Measurements from ENCODE around the gene DLGAP4.

The DLGAP4 gene

DNA sequence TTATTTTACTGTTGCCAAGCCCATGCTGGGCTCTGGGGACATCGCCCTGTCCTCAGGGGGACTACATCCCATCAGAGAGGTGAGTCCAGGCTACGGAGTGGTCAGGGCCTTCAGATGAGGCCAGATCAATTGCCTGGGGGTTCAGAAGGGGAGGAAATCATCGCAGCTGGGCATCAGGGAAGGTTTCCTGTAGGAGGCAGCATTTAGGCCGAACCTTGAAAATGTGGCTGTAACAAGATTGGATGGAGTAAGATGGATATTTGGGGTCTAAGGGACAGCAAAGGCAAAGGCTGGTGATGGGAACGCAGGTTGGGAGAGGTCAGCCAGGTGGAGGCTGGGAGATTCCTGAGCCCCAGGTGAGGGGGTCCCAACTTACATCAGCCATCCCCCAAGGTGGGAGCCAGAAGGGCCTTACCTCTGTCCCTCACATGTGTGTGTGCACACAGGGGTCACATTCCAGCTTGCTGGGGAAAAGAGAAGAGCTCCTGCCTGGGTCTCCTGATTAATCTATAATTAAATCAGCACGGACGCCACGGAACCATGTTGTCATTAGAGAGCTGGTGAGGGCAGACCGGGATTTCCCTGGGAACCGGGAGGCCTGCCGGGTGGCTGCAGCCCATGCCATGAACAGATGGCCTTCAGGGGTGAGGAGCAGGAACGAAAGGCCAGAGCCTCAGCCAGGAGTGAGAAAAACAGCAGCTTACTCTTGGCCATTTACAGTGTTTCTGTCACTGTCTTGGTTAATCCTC lies 30.5 kb upstream of the DLGAP4 start:
- DNase-seq: no peak

DNA sequence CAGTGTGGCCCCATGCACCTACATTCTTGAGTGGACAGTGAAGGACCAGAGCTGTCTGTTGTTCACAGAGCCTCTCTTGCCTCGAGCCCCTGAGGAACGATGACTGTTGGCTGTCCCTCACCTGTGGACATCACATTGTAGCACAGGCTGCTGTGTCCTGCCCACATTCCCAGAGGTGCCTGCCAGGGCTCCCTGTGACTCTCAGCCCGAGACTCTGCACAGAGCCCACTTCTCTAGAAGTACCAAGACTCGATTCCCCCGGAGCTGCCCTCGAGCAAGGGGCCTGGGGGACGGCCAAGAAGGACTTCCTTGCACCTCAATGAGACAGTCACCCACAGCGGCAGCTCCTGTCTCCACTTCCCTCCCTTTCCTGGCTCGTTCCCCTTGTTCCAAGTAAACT lies 28.6 kb upstream of the DLGAP4 start:
- no peak for DNase-seq

DNA sequence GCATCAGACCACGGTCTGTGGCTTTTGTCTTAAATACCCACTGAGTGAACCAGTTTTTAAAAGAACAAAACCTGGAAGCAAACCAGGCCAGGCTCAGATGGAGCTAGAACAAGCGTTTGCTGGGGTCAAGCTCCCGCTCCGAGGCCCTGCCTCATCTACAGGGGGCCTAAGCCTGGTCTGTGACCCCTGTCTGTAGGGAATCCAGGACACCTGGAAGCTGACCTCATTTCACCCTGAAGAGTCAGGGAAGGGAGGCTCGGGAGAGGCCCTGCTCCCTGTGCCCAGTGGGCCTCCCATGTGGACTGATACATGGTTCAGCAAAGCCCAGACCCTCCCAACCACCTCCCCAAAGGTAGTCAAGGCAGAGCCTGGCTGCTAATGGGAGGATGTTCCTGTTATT lies 26.8 kb upstream of the DLGAP4 start:
- no peak for DNase-seq

GRCh38 chr20:36279776-36280175 lies 26.4 kb upstream of the DLGAP4 start:
- DNase-seq: no peak

DNA sequence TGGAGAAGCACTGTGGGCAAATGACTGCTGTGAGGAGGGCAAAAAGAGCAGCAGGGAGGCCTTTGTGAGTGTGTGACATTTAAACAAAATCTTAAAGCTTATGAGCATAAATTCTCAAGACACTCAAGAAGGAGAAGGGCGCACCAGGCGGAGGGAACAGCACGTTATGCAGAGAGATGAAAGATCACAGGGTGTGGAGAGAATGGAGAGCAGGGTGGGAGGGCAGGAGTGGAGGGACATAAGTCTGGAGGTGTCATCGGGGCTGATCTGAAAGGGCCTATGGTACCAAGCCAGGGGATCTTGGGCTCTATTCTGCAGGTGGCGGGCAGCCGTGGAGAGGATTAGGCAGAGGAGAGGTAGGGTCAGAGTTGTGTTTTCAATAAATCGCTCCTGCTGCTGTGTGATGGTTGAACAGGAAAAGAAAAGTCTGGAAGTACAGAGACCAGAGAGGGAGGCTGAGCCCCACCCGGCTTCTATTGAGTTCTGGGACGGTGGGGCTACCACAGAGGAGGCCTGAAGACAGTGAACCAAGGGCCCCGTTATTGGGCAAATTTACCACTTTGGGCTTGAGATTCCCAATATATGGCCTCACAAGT lies 24.3 kb upstream of the DLGAP4 start:
- DNase-seq: no peak

GRCh38 chr20:36284751-36285150 lies 21.4 kb upstream of the DLGAP4 start:
- no peak for DNase-seq

DNA sequence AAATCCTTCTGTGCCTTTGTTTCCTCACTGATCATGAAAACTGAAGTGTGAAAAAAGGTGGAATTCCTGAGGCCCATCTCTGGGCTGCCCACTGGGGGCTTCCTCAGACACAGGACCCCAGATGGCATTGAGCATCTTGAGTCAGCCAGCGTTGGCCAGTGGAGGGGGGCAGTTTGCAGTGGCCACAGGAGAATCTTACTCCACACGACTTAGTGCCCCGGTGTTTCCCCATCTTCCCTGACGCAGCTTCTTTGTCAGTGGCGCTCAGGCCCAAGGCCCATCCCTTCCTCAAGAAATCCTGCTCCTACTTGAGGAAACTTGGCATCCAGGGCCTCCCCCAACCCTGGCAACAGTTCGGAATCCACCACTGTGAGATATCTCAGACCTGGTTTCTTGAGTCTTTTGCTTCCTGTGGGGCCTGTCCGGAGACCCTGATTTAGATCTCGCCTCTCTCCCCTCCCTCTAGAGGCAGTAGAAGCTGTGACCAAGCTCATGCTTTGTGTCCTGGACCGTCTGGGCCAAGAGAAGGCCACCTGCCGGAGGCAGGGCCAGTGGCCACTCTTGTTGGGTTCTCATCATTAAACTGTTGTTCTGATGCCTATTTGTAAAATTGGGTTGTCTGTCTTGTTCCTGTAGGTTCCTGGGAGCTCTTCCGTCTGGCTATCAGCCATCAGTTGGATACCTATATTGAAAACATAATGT lies 20.2 kb upstream of the DLGAP4 start:
- DNase-seq: no peak

DNA sequence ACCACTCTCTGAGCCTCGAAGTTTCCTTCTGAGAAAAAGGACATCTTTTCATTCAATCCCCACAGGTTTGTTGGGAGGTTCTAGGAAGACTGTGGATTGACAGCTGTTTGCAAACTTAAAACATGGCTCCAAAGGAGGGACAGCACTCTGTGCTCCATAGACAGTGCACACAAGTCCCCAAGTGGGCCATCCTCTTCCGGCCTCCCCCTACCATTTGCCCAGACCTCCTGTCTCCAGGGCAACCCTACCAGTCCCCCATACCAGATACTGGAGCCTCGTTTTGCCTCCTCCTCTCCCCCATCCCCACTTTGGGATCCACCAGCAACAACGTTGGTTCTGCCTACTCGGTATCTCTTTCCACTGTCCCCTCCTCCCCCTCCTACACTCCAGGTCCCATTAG lies 8.5 kb upstream of the DLGAP4 start:
- no peak for DNase-seq

- no peak for DNase-seq
Measured at GRCh38 chr20:36298061-36298460, 8.1 kb upstream of the DLGAP4 start.

- no peak for DNase-seq
Measured at GRCh38 chr20:36298795-36299339, 7.3 kb upstream of the DLGAP4 start.

GRCh38 chr20:36299459-36299858 lies 6.7 kb upstream of the DLGAP4 start:
- no peak for DNase-seq

GRCh38 chr20:36301359-36302119 lies 4.6 kb upstream of the DLGAP4 start:
- DNase-seq: no peak

GRCh38 chr20:36303020-36303595 lies 3.0 kb upstream of the DLGAP4 start:
- no peak for DNase-seq

DNA sequence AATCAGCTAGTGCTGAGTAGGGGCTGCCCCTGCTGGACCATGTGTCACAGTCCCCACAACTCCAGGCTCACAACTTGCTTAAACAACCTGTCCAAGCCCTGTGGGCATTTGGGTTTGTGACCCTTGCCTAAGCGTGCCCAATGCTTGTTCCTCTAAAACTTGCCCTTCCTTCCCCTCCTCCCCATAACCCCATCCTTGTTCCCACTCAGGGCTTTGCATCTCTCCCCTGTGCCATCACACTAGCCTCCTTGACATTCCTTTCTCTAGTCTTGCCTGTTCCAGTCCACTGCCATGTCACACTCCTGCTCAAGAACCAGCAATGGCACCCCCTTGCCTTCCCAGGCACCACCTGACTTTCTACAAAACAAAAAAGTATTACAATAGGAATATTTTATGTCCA lies 2.3 kb upstream of the DLGAP4 start:
- DNase-seq: no peak

DNA sequence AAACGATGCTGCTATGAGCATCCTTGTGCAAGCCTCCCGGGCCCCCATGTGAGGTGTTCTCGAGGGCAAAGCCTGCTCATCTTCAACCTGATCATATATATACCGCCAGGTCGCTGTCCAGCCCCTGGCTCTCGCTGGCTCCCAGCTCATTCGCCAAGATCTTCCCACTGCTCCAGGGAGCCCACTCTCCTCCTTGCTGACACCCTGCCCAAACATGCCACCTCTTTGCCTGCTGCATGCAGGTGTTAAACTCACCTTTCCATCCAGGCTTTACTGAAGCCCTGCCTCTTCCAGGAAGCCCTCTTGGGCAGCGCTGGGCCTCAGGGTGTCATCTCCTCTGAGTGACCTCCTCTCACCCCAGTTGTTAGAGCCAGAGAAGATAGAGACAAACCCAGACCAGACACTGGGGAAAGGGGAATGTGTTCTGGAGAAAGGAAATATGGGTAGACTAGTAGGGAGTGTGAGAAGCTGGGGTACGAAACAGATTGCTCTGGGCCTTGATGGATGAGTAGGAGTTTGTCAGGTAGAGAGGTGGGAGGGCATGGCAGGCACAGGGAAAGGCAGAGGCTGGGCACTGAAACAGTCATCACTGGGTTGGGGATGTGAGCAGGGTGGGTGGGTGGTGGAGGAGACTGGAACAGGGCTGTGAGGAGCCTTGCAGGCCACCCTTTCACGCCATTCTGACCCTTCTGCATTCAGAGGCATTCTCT lies 1.2 kb upstream of the DLGAP4 start:
- DNase-seq: no peak

GRCh38 chr20:36306553-36307411 lies 643 bp downstream of the DLGAP4 start:
- DNase-seq: no peak

DNA sequence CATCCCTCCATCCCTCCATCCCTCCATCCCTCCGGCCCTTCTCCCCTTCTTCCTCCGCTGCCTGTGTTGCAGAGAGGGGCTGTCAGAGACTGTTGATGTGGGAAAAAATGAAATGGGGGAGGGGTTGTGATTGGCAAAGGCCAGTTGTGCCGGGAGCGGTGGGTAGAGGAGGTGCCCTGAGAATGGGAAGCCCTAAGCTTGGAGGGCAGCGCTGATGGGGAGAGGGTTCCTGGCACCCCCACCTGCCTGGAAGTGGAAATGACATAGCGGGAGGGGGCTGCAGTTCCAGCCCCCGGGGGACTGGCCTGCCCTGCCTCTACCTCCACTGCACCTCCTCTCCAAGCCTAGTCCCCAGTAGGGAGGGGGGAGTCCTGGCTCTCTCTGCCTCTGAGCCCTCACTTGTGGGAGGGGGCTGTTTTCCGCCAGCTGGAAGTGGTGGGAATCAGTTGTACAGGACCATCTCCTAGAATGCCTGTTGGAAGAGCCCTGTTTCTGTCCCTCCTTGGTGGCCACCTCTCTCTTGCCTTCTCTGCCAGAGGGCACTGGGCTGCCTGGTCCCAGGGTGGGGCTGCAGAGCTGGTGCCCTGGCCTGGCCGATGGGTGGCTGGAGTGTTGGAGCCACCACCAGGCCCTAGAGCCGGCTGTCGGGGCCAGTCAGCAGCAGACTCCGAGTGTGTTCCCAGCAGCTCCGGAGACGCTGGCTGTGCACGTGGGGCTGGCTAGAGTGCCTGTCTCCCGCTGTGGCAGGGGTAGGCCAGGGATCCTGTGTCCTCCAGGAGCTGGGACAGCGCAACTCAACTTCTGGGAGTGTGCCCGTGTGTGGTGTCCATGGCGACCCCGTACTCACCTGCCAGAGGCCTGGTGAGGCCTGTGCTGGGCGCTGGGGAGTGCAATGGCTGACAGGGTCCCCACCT lies 1.5 kb downstream of the DLGAP4 start:
- DNase-seq: no peak

DNA sequence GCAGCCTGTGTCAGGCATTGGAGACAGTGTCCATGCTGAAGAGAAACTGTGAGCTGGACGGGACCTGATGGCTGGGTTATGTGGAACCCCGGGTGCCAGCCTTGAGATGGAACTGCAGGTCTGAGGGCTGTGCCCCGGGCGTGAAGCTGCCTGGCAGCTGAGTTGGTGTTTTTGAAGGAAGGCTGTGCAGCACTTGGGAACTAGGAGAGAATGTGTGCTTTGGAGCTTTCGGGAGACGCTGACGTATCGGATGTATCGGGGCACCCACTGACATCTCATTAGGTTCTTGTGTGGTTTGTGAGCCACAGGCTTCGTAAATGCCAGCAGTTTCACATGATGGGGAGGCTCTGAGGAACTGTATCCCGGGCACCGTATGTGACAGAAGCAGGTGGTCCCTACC lies 2.2 kb downstream of the DLGAP4 start:
- DNase-seq: no peak

GRCh38 chr20:36308986-36309385 lies 2.8 kb downstream of the DLGAP4 start:
- DNase-seq: no peak

DNA sequence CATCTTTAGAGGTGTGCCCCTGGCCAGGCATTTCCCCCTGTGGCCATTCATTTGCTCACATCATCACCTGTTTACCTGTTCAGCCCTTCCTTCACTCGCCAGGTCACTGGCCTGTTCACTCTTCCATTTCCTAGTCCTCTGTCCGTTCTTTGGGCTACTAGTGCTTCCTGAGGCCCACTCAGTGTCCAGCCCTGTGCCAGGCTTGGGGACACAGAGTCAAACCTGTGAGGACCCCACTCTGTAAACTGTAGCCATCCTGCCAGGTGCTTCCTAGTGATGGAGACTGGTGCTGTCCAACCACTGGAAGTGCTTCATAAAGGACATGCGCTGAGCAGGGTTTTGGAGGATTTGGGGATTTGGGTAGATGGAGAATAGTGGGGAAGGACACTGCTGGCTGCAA lies 3.5 kb downstream of the DLGAP4 start:
- DNase-seq: no peak
